HG03520 (cell line): Measurements from ENCODE around the gene FOXF2.

Source experiments
- ATAC-seq: cut with Tn5 transposase; IDR thresholded peaks from one replicate; pipeline ENCODE4 v1.9.1; 2021; ENCODE audit warnings: mild to moderate bottlenecking, moderate library complexity; ENCODE audit not compliant: unreplicated experiment

The FOXF2 gene

GRCh38 chr6:1438471-1438881 lies 49.1 kb downstream of the FOXF2 start:
- no peak for ATAC-seq

GRCh38 chr6:1439349-1439748 lies 50.0 kb downstream of the FOXF2 start:
- ATAC-seq: no peak

- no peak for ATAC-seq
These were observed 53.6 kb downstream of the FOXF2 start for GRCh38 chr6:1442929-1443328.
